Measurements from ENCODE around the gene CFAP77. TPM values are rescaled to one million over a fixed set of nuclear protein-coding genes. Genes with fewer than 3 reads are reported as not detected.

Gene CFAP77
- total RNA-seq, 4 donors from 2014 or later: not detected

DNA sequence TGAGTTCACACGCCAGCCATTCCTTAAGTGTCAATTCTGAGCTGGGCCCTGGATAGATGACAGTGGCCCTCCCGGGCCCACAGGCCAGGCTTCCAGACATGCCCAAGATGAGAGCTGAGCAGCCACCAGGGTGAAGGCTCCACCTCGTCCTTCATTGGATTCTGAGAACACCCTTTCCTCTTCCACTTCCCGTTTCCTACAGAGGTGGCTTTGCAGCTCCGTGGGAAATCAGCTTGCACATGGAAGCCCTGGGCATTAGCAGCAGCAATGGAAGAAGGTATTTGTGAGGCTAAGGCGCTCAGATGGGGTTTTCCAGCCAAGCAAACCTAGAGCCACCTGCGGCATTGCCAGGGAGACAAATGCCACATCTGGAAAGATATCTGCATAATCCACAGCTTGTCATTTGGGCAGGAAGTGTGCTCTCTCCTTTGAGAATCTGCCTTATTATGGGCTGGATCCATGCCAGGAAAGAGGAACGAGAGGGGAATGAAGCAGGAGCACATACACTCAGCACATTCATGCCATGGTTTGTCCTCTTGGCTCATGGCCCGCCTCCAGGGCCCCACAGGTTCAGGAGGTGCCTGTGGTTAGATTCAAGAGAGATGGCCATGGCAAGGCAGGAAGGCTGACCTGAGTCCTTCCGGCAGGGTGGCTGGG is 34.1 kb downstream of the CFAP77 start:
- no peak for DNase-seq (ENCODE audit: low spot score in 2 of 2)
- H3K4me3 ChIP-seq (ENCODE audit: low read depth, poor library complexity, severe bottlenecking): no peak overlapping the region
- 41 to 50% methylated on average over 10 of the region's 10 CpGs for WGBS, 2 donors
- TF ChIP-seq CTCF (IDR thresholded peaks at IDR 0.05) (no peak), POLR2A (IDR thresholded peaks at IDR 0.05) (no peak)
- intact Hi-C loops (cut with DNase I; ENCODE audit: low total_unique reads): no loop called here

- WGBS, 2 donors: 90 to 95% methylated on average over 3 of the region's 3 CpGs
- intact Hi-C loops (cut with DNase I; ENCODE audit: low total_unique reads): no loop called here
Measured at GRCh38 chr9:132446887-132447286, 36.9 kb downstream of the CFAP77 start.

DNA sequence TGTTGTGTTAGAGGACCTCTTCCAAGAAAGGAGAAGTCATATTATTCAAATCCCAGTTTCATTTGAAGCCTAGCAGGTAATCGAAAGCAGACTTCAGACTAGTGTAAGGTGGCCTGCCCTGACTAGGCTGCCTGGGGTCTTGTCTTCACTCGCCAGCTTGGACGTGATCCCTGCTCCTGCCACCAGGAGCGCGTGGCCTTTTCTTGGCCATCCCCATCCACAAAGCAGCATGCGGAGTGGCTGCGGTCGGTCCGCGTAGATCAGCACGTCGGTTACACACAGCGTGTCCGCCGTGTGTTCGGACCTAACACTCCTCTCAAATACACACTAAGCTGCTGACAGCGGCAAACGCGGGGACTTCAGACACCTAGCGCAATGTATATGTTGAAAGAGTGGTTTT is 37.3 kb downstream of the CFAP77 start:
- TF ChIP-seq CTCF (IDR thresholded peaks at IDR 0.05) (no peak), POLR2A (IDR thresholded peaks at IDR 0.05) (no peak)
- H3K4me3 ChIP-seq (ENCODE audit: low read depth, poor library complexity, severe bottlenecking): no peak overlapping the region
- intact Hi-C loops (cut with DNase I; ENCODE audit: low total_unique reads): no loop called here
- DNase-seq (ENCODE audit: low spot score in 2 of 2): no peak
- WGBS, 2 donors: 57 to 60% methylated on average over 20 of the region's 20 CpGs

More at GRCh38 chr9:132446887-132447286, 36.9 kb downstream of the CFAP77 start:
- H3K4me3 ChIP-seq (ENCODE audit: low read depth, poor library complexity, severe bottlenecking): no peak overlapping the region
- no peak for TF ChIP-seq POLR2A (IDR thresholded peaks at IDR 0.05)
- TF ChIP-seq CTCF (IDR thresholded peaks at IDR 0.05): no peak
- DNase-seq (ENCODE audit: low spot score in 2 of 2): no peak

GRCh38 chr9:132447902-132448301 is 37.9 kb downstream of the CFAP77 start:
- intact Hi-C loops (cut with DNase I; ENCODE audit: low total_unique reads): no loop called here
- no peak for TF ChIP-seq CTCF (IDR thresholded peaks at IDR 0.05)
- no peak for TF ChIP-seq POLR2A (IDR thresholded peaks at IDR 0.05)
- H3K4me3 ChIP-seq (ENCODE audit: low read depth, poor library complexity, severe bottlenecking): no peak overlapping the region
- no peak for DNase-seq (ENCODE audit: low spot score in 2 of 2)
- WGBS, 2 donors: 87 to 91% methylated on average over 4 of the region's 4 CpGs

GRCh38 chr9:132451276-132451675 is 41.3 kb downstream of the CFAP77 start:
- no peak for DNase-seq (ENCODE audit: low spot score in 2 of 2)
- no peak for TF ChIP-seq CTCF (IDR thresholded peaks at IDR 0.05)
- TF ChIP-seq POLR2A (IDR thresholded peaks at IDR 0.05): no peak
- intact Hi-C loops (cut with DNase I; ENCODE audit: low total_unique reads): no loop called here
- H3K4me3 ChIP-seq (ENCODE audit: low read depth, poor library complexity, severe bottlenecking): no peak overlapping the region
- WGBS, 2 donors: 85 to 86% methylated on average over 10 of the region's 10 CpGs

GRCh38 chr9:132456241-132456640 is 46.2 kb downstream of the CFAP77 start:
- intact Hi-C loops (cut with DNase I; ENCODE audit: low total_unique reads): no loop called here
- DNase-seq (ENCODE audit: low spot score in 2 of 2): no peak
- TF ChIP-seq CTCF (IDR thresholded peaks at IDR 0.05) (no peak), POLR2A (IDR thresholded peaks at IDR 0.05) (no peak)
- WGBS, 2 donors: 68 to 75% methylated on average over 8 of the region's 8 CpGs
- no peak overlapping the region for H3K4me3 ChIP-seq (ENCODE audit: low read depth, poor library complexity, severe bottlenecking)
